Measurements from ENCODE around the gene PDE6G. TPM values are rescaled to one million over a fixed set of nuclear protein-coding genes. Genes with fewer than 3 reads are reported as not detected.

PDE6G gene
- total RNA-seq, 1 donor from 2014 or later, result not detected

- Histone ChIP-seq H3K4me1 (no peaks in the 10 kb centered on the region), H3K27ac (no peak overlapping the region), H3K9me3 (no peaks in the 10 kb centered on the region), H3K36me3 (peaks cover 0 to 77% of the 10 kb centered on the region in 2 donors), H3K27me3 (no peaks in the 10 kb centered on the region), H3K4me3 (no peak overlapping the region)
- intact Hi-C loops (cut with DNase I), result no loop called here
- DNase-seq (ENCODE audit: extremely low spot score in 2 of 2), result no peak
- TF ChIP-seq, protein P1, sequence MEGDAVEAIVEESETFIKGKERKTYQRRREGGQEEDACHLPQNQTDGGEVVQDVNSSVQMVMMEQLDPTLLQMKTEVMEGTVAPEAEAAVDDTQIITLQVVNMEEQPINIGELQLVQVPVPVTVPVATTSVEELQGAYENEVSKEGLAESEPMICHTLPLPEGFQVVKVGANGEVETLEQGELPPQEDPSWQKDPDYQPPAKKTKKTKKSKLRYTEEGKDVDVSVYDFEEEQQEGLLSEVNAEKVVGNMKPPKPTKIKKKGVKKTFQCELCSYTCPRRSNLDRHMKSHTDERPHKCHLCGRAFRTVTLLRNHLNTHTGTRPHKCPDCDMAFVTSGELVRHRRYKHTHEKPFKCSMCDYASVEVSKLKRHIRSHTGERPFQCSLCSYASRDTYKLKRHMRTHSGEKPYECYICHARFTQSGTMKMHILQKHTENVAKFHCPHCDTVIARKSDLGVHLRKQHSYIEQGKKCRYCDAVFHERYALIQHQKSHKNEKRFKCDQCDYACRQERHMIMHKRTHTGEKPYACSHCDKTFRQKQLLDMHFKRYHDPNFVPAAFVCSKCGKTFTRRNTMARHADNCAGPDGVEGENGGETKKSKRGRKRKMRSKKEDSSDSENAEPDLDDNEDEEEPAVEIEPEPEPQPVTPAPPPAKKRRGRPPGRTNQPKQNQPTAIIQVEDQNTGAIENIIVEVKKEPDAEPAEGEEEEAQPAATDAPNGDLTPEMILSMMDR (IDR thresholded peaks at IDR 0.05), result no peak
- TF ChIP-seq POLR2A (IDR thresholded peaks at IDR 0.05) (no peak), POLR2AphosphoS5 (IDR thresholded peaks at IDR 0.05; ENCODE audit: insufficient read depth in 1 of 2, low read depth in 1 of 2) (no peak)
These were observed 48.9 kb downstream of the PDE6G start for GRCh38 chr17:81607431-81607830.

DNA sequence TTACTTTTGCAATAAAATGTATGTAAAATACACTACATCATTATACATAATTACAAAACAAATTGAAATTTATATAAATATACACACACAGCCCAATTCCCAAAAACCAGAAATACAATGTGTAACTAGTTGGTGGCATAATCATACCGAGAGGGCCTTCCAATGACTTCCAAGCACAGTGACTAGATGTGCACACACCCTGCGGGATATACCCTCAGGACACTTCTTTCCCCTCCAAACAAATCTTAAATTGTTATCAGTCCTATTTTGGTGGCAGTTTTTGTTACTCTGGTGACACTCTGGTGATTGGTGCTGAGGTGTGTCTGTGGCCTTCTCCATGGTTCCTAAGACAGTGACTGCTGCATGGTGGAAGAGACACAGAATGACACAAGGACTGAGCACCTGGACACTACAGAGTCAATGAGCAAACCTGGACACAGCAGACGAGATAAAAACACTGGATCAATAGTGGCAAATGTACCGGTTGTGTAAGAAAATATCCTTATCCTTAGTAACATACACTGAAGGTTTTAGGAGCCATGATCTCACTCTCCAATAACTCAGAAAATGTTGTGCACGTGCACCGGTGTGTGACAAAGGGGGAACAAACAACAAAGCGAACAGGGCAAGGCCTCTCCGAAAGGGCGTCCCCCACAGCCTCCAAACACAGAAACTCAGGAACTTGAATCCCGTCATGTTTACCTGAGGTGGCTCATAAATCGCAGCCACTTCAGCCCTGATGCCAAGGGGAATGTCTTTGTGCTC is 52.3 kb downstream of the PDE6G start:
- Histone ChIP-seq H3K36me3 (peaks cover 0 to 64% of the 10 kb centered on the region in 2 donors), H3K4me1 (peaks cover 5% of the 10 kb centered on the region), H3K9me3 (no peaks in the 10 kb centered on the region), H3K27ac (no peak overlapping the region), H3K27me3 (no peaks in the 10 kb centered on the region), H3K4me3 (no peak overlapping the region)
- intact Hi-C loops (cut with DNase I), result loop anchor here (5.0 kb wide), 1 partner anchor 47 kb away; no protein-coding TSS in a partner anchor
- TF ChIP-seq, protein P1 (IDR thresholded peaks at IDR 0.05), result no peak
- no peak for TF ChIP-seq POLR2A (IDR thresholded peaks at IDR 0.05)
- no peak for TF ChIP-seq POLR2AphosphoS5 (IDR thresholded peaks at IDR 0.05; ENCODE audit: insufficient read depth in 1 of 2, low read depth in 1 of 2)
- no peak for DNase-seq (ENCODE audit: extremely low spot score in 2 of 2)

GRCh38 chr17:81601525-81602120 is 54.7 kb downstream of the PDE6G start:
- intact Hi-C loops (cut with DNase I), result loop anchor here (5.0 kb wide), 1 partner anchor 44 kb away; no protein-coding TSS in a partner anchor
- H3K27ac ChIP-seq, result no peak overlapping the region
- no peak overlapping the region for H3K4me3 ChIP-seq
- peaks cover 0 to 51% of the 10 kb centered on the region in 2 donors for H3K36me3 ChIP-seq
- H3K4me1 ChIP-seq, result peaks cover 5% of the 10 kb centered on the region
- TF ChIP-seq, protein P1 (IDR thresholded peaks at IDR 0.05), result peak; percentile 29 to 64 (median 56)
- no peak for TF ChIP-seq POLR2AphosphoS5 (IDR thresholded peaks at IDR 0.05; ENCODE audit: insufficient read depth in 1 of 2, low read depth in 1 of 2)
- no peak for TF ChIP-seq POLR2A (IDR thresholded peaks at IDR 0.05)
- no peak for DNase-seq (ENCODE audit: extremely low spot score in 2 of 2)
- no peaks in the 10 kb centered on the region for H3K9me3 ChIP-seq
- no peaks in the 10 kb centered on the region for H3K27me3 ChIP-seq

Small RNAs within 50 kb of the gene (microRNA-seq; reads per million reads assigned to microRNA genes)
- gene MIR6786 (ENCODE audit: borderline number of aligned reads, borderline replicate concordance), result not detected

Small RNAs within 50 kb of the gene (small RNA-seq; reads per million reads assigned to genes)
- not detected for gene MIR6786

Other genes with a start within 250 kb of the PDE6G start
- 2,441 TPM for gene ACTG1, start 143.7 kb downstream of the PDE6G start, total RNA-seq
- gene FSCN2, start 128.2 kb downstream of the PDE6G start, total RNA-seq, result 6.6 TPM
- 21.4 TPM for gene FAAP100, start 104.2 kb downstream of the PDE6G start, total RNA-seq
- gene NPLOC4, start 19.4 kb downstream of the PDE6G start, total RNA-seq, result 68.3 TPM
- gene TSPAN10, start 19.3 kb downstream of the PDE6G start, total RNA-seq, result not detected
- 43.0 TPM for gene OXLD1, start 10.1 kb upstream of the PDE6G start, total RNA-seq
- 13.8 TPM for gene CCDC137, start 10.2 kb upstream of the PDE6G start, total RNA-seq
- 24.1 TPM for gene ARL16, start 27.3 kb upstream of the PDE6G start, total RNA-seq
- 72.9 TPM for gene HGS, start 27.5 kb upstream of the PDE6G start, total RNA-seq
- gene MRPL12, start 46.8 kb upstream of the PDE6G start, total RNA-seq, result 77.3 TPM
- gene SLC25A10, start 55.7 kb upstream of the PDE6G start, total RNA-seq, result 2.9 TPM
- gene GCGR, start 147.6 kb upstream of the PDE6G start, total RNA-seq, result not detected
- gene MCRIP1, start 176.7 kb upstream of the PDE6G start, total RNA-seq, result 64.1 TPM
- gene PPP1R27, start 178.5 kb upstream of the PDE6G start, total RNA-seq, result not detected
- gene P4HB, start 204.0 kb upstream of the PDE6G start, total RNA-seq, result 463 TPM
- 120 TPM for gene ARHGDIA, start 214.8 kb upstream of the PDE6G start, total RNA-seq
- 78.8 TPM for gene ALYREF, start 235.0 kb upstream of the PDE6G start, total RNA-seq
- 135 TPM for gene ANAPC11, start 235.2 kb upstream of the PDE6G start, total RNA-seq
- gene NPB, start 245.7 kb upstream of the PDE6G start, total RNA-seq, result 4.7 TPM